NCI-H2081 treated with DMSO at 0.1 percent for 48 hours (cell line): ENCODE data around the gene LAMA5.

Source experiments
- DNase-seq: peaks from one replicate; lab custom pipeline; 2025; lab: John Stamatoyannopoulos, UW

The LAMA5 gene

GRCh38 chr20:62344092-62344491 is 23.0 kb downstream of the LAMA5 start:
- DNase-seq, result no peak

GRCh38 chr20:62342910-62343309 is 24.2 kb downstream of the LAMA5 start:
- DNase-seq, result no peak

GRCh38 chr20:62339647-62340062 is 27.5 kb downstream of the LAMA5 start:
- no peak for DNase-seq

GRCh38 chr20:62338294-62338620 is 28.9 kb downstream of the LAMA5 start:
- DNase-seq, result no peak

- no peak for DNase-seq
Observed at GRCh38 chr20:62337558-62338293, 29.4 kb downstream of the LAMA5 start.

GRCh38 chr20:62336775-62337557 is 30.1 kb downstream of the LAMA5 start:
- no peak for DNase-seq

GRCh38 chr20:62336329-62336728 is 30.8 kb downstream of the LAMA5 start:
- no peak for DNase-seq

GRCh38 chr20:62335532-62335931 is 31.6 kb downstream of the LAMA5 start:
- no peak for DNase-seq

- no peak for DNase-seq
Observed at GRCh38 chr20:62334881-62335280, 32.2 kb downstream of the LAMA5 start.

GRCh38 chr20:62333820-62334595 is 33.1 kb downstream of the LAMA5 start:
- DNase-seq, result no peak

GRCh38 chr20:62332989-62333819 is 33.9 kb downstream of the LAMA5 start:
- no peak for DNase-seq

GRCh38 chr20:62332421-62332820 is 34.7 kb downstream of the LAMA5 start:
- no peak for DNase-seq

- DNase-seq, result no peak
Observed at GRCh38 chr20:62331347-62331746, 35.8 kb downstream of the LAMA5 start.

- no peak for DNase-seq
Observed at GRCh38 chr20:62330576-62331317, 36.4 kb downstream of the LAMA5 start.

- no peak for DNase-seq
Observed at GRCh38 chr20:62329389-62330377, 37.4 kb downstream of the LAMA5 start.

- no peak for DNase-seq
Observed at GRCh38 chr20:62328684-62329388, 38.3 kb downstream of the LAMA5 start.

GRCh38 chr20:62327726-62328495 is 39.2 kb downstream of the LAMA5 start:
- DNase-seq, result no peak

GRCh38 chr20:62326959-62327725 is 40.0 kb downstream of the LAMA5 start:
- DNase-seq, result no peak
